ENCODE results near the gene LILRA5. TPM values are rescaled to one million over a fixed set of nuclear protein-coding genes. Genes with fewer than 3 reads are reported as not detected.

The LILRA5 gene
- total RNA-seq, 1 experiment from 2014 or later: not detected

DNA sequence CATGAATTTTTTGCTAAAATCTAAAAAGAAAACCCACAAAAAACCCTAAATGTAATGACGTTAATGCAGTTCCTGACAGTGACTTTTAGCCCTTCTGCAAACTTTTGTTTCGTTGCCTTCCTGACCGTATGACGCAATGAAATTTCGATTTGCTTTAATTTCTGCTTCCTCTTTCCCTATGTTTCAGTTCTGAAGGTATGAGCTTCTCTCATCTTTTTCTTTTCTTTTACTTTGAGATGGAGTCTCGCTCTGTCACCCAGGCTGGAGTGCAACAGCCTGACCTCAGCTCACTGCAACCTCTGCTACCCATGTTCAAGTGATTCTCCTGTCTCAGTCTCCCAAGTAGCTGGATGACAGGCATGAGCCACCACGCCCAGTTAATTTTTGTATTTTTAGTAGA, 6.1 kb upstream of the LILRA5 start:
- peaks cover 17% of the 10 kb centered on the region for H3K4me1 Mint-ChIP-seq
- no peak overlapping the region for H3K4me3 Mint-ChIP-seq
- peaks cover 28% of the 10 kb centered on the region for H3K9me3 Mint-ChIP-seq
- ChIA-PET POLR2A (no interaction called here), CTCF (interaction anchor here (3.6 kb wide), 1 partner anchor 53 kb away, joined by 36 read pairs; no protein-coding TSS in a partner anchor)
- peaks cover 22% of the 10 kb centered on the region for H3K36me3 Mint-ChIP-seq
- ATAC-seq (no peak), DNase-seq (ENCODE audit: low spot score) (no peak)
- no peak overlapping the region for H3K27ac Mint-ChIP-seq
- H3K27me3 Mint-ChIP-seq (ENCODE audit: low read depth): peaks cover 28% of the 10 kb centered on the region
- TF ChIP-seq, protein P1, sequence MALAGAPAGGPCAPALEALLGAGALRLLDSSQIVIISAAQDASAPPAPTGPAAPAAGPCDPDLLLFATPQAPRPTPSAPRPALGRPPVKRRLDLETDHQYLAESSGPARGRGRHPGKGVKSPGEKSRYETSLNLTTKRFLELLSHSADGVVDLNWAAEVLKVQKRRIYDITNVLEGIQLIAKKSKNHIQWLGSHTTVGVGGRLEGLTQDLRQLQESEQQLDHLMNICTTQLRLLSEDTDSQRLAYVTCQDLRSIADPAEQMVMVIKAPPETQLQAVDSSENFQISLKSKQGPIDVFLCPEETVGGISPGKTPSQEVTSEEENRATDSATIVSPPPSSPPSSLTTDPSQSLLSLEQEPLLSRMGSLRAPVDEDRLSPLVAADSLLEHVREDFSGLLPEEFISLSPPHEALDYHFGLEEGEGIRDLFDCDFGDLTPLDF (CRISPR knock-in tag; IDR thresholded peaks at IDR 0.05): no peak
- TF ChIP-seq FOXP1 (CRISPR knock-in tag; IDR thresholded peaks at IDR 0.05; ENCODE audit: borderline replicate concordance) (no peak), ELF4 (CRISPR knock-in tag; IDR thresholded peaks at IDR 0.05; ENCODE audit: low read depth) (no peak), GRHL2 (CRISPR knock-in tag; IDR thresholded peaks at IDR 0.05; ENCODE audit: insufficient replicate concordance, severe bottlenecking) (no peak)
- TF ChIP-seq, protein P2, sequence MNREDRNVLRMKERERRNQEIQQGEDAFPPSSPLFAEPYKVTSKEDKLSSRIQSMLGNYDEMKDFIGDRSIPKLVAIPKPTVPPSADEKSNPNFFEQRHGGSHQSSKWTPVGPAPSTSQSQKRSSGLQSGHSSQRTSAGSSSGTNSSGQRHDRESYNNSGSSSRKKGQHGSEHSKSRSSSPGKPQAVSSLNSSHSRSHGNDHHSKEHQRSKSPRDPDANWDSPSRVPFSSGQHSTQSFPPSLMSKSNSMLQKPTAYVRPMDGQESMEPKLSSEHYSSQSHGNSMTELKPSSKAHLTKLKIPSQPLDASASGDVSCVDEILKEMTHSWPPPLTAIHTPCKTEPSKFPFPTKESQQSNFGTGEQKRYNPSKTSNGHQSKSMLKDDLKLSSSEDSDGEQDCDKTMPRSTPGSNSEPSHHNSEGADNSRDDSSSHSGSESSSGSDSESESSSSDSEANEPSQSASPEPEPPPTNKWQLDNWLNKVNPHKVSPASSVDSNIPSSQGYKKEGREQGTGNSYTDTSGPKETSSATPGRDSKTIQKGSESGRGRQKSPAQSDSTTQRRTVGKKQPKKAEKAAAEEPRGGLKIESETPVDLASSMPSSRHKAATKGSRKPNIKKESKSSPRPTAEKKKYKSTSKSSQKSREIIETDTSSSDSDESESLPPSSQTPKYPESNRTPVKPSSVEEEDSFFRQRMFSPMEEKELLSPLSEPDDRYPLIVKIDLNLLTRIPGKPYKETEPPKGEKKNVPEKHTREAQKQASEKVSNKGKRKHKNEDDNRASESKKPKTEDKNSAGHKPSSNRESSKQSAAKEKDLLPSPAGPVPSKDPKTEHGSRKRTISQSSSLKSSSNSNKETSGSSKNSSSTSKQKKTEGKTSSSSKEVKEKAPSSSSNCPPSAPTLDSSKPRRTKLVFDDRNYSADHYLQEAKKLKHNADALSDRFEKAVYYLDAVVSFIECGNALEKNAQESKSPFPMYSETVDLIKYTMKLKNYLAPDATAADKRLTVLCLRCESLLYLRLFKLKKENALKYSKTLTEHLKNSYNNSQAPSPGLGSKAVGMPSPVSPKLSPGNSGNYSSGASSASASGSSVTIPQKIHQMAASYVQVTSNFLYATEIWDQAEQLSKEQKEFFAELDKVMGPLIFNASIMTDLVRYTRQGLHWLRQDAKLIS (CRISPR knock-in tag; IDR thresholded peaks at IDR 0.05; ENCODE audit: borderline replicate concordance): no peak
- TF ChIP-seq, protein P3, sequence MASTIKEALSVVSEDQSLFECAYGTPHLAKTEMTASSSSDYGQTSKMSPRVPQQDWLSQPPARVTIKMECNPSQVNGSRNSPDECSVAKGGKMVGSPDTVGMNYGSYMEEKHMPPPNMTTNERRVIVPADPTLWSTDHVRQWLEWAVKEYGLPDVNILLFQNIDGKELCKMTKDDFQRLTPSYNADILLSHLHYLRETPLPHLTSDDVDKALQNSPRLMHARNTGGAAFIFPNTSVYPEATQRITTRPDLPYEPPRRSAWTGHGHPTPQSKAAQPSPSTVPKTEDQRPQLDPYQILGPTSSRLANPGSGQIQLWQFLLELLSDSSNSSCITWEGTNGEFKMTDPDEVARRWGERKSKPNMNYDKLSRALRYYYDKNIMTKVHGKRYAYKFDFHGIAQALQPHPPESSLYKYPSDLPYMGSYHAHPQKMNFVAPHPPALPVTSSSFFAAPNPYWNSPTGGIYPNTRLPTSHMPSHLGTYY (CRISPR knock-in tag; IDR thresholded peaks at IDR 0.05): no peak
- TF ChIP-seq, protein P4, sequence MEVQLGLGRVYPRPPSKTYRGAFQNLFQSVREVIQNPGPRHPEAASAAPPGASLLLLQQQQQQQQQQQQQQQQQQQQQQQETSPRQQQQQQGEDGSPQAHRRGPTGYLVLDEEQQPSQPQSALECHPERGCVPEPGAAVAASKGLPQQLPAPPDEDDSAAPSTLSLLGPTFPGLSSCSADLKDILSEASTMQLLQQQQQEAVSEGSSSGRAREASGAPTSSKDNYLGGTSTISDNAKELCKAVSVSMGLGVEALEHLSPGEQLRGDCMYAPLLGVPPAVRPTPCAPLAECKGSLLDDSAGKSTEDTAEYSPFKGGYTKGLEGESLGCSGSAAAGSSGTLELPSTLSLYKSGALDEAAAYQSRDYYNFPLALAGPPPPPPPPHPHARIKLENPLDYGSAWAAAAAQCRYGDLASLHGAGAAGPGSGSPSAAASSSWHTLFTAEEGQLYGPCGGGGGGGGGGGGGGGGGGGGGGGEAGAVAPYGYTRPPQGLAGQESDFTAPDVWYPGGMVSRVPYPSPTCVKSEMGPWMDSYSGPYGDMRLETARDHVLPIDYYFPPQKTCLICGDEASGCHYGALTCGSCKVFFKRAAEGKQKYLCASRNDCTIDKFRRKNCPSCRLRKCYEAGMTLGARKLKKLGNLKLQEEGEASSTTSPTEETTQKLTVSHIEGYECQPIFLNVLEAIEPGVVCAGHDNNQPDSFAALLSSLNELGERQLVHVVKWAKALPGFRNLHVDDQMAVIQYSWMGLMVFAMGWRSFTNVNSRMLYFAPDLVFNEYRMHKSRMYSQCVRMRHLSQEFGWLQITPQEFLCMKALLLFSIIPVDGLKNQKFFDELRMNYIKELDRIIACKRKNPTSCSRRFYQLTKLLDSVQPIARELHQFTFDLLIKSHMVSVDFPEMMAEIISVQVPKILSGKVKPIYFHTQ (CRISPR knock-in tag; IDR thresholded peaks at IDR 0.05): no peak

DNA sequence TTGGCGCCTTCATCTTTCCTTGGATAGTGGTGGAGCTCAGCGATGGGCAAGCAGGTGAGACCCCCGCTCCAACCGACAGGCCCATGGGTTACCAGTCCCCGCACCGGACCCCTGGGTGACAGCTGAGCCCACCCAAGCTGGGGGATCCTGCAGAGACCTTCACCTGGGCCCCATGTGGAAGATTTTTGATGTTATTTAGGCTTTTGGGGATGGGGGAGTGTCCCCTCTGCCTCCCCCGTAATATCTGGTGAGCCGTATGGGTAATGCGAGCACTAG, 4.9 kb upstream of the LILRA5 start:
- ChIA-PET CTCF (interaction anchor here (1.2 to 3.6 kb wide), 2 partner anchors 28 to 51 kb away, joined by 3 to 36 read pairs; no protein-coding TSS in a partner anchor), POLR2A (interaction anchor here (0.5 to 1.7 kb wide), 3 partner anchors 129 to 1076 kb away, joined by 3 to 9 read pairs (median 4); partner anchors contain the start of gene MBOAT7)
- Mint-ChIP-seq H3K27ac (no peak overlapping the region), H3K36me3 (peaks cover 22% of the 10 kb centered on the region), H3K9me3 (peaks cover 32% of the 10 kb centered on the region), H3K4me3 (no peak overlapping the region), H3K27me3 (ENCODE audit: low read depth) (peaks cover 32% of the 10 kb centered on the region), H3K4me1 (peaks cover 12% of the 10 kb centered on the region)
- no peak for DNase-seq (ENCODE audit: low spot score)
- TF ChIP-seq, protein P5, sequence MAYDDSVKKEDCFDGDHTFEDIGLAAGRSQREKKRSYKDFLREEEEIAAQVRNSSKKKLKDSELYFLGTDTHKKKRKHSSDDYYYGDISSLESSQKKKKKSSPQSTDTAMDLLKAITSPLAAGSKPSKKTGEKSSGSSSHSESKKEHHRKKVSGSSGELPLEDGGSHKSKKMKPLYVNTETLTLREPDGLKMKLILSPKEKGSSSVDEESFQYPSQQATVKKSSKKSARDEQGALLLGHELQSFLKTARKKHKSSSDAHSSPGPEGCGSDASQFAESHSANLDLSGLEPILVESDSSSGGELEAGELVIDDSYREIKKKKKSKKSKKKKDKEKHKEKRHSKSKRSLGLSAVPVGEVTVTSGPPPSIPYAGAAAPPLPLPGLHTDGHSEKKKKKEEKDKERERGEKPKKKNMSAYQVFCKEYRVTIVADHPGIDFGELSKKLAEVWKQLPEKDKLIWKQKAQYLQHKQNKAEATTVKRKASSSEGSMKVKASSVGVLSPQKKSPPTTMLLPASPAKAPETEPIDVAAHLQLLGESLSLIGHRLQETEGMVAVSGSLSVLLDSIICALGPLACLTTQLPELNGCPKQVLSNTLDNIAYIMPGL (CRISPR knock-in tag; IDR thresholded peaks at IDR 0.05): no peak
- no peak for TF ChIP-seq CREM (CRISPR knock-in tag; IDR thresholded peaks at IDR 0.05)
- no peak for TF ChIP-seq RORB (CRISPR knock-in tag; IDR thresholded peaks at IDR 0.05)
- TF ChIP-seq ZNF121 (CRISPR knock-in tag; IDR thresholded peaks at IDR 0.05): no peak
- TF ChIP-seq ZNF396 (CRISPR knock-in tag; IDR thresholded peaks at IDR 0.05; ENCODE audit: borderline replicate concordance): no peak
- TF ChIP-seq ESRRA (CRISPR knock-in tag; IDR thresholded peaks at IDR 0.05; ENCODE audit: borderline replicate concordance): no peak
- TF ChIP-seq ZNF416 (CRISPR knock-in tag; IDR thresholded peaks at IDR 0.05): no peak
- TF ChIP-seq TEAD4 (CRISPR knock-in tag; IDR thresholded peaks at IDR 0.05): no peak
- no peak for ATAC-seq

All from WTC11 (cell line).